ENCODE measurements around the gene CRHR2. TPM values are rescaled to one million over a fixed set of nuclear protein-coding genes. Genes with fewer than 3 reads are reported as not detected.

CRHR2 gene
- total and polyA plus RNA-seq, 2 experiments from 2014 or later, result 0.14 to 1.4 TPM

GRCh38 chr7:30708983-30709382 lies 26.7 kb upstream of the CRHR2 start:
- Mint-ChIP-seq H3K9me3 (no peaks in the 10 kb centered on the region), H3K4me1 (peaks cover 9% of the 10 kb centered on the region), H3K27ac (no peak overlapping the region), H3K4me3 (no peak overlapping the region), H3K27me3 (ENCODE audit: insufficient read depth, low read depth, poor library complexity) (peaks cover 10% of the 10 kb centered on the region), H3K36me3 (ENCODE audit: low read depth) (no peaks in the 10 kb centered on the region)
- DNase-seq (ENCODE audit: low spot score) (no peak), ATAC-seq (no peak; the same call in 2 of the 3 replicates)
- Histone ChIP-seq H3K79me2 (replicated peaks; ENCODE audit: insufficient read depth) (no peaks in the 10 kb centered on the region), H3K4me2 (no peak overlapping the region), H3K9me2 (ENCODE audit: insufficient read depth) (no peaks in the 10 kb centered on the region), H3F3A (replicated peaks; ENCODE audit: low read depth) (no peaks in the 10 kb centered on the region), H3K4me1 (ENCODE audit: insufficient read depth) (no peaks in the 10 kb centered on the region; the same call in 1 of the 2 replicates), H2AFZ (no peak overlapping the region), H4K20me1 (replicated peaks; ENCODE audit: insufficient read depth) (no peaks in the 10 kb centered on the region), H3K27ac (ENCODE audit: low read depth) (no peak overlapping the region), H3K4me3 (no peak overlapping the region), H3K36me3 (ENCODE audit: insufficient read depth) (no peaks in the 10 kb centered on the region), H3K27me3 (ENCODE audit: insufficient read depth) (no peaks in the 10 kb centered on the region)
- TF ChIP-seq CTCF (conservative IDR thresholded peaks at IDR 0.05; ENCODE audit: low read depth in 2 of 2) (no peak), ZNF331 (CRISPR knock-in tag; IDR thresholded peaks at IDR 0.05; ENCODE audit: low read depth) (no peak), EZH2phosphoT487 (IDR thresholded peaks at IDR 0.05; ENCODE audit: unreplicated experiment) (no peak), ETS1 (IDR thresholded peaks at IDR 0.05) (no peak), JUNB (IDR thresholded peaks at IDR 0.05; ENCODE audit: unreplicated experiment) (no peak), EZH2 (IDR thresholded peaks at IDR 0.05; ENCODE audit: low read depth, unreplicated experiment) (no peak), STAT1 (IDR thresholded peaks at IDR 0.05; ENCODE audit: unreplicated experiment) (no peak), REST (IDR thresholded peaks at IDR 0.05; ENCODE audit: unreplicated experiment) (no peak), NANOG (IDR thresholded peaks at IDR 0.05; ENCODE audit: borderline replicate concordance) (no peak), CREB1 (CRISPR knock-in tag; IDR thresholded peaks at IDR 0.05; ENCODE audit: low read depth) (no peak), ZNF114 (CRISPR knock-in tag; IDR thresholded peaks at IDR 0.05) (no peak)

Measured in GM23338 (cell line).